ENCODE data around the gene C3.
"Not testable (repeated sequence)": the region's sequence is repeated elsewhere in the genome, so short reads cannot be mapped to it uniquely, and the experiment has no call there.

C3 gene

GRCh38 chr19:6656390-6656789 lies 64.1 kb downstream of the C3 start:
- not testable (repeated sequence) for DNase-seq

GRCh38 chr19:6654347-6655310 lies 65.8 kb downstream of the C3 start:
- DNase-seq = no peak

GRCh38 chr19:6652805-6653094 lies 67.7 kb downstream of the C3 start:
- no peak for DNase-seq

GRCh38 chr19:6651965-6652804 lies 68.3 kb downstream of the C3 start:
- DNase-seq = no peak

GRCh38 chr19:6649185-6649584 lies 71.3 kb downstream of the C3 start:
- DNase-seq = no peak

- DNase-seq = no peak
Measured at GRCh38 chr19:6648141-6648715, 72.2 kb downstream of the C3 start.

- DNase-seq = no peak
Measured at GRCh38 chr19:6644796-6645195, 75.7 kb downstream of the C3 start.

GRCh38 chr19:6640333-6640732 lies 80.1 kb downstream of the C3 start:
- not testable (repeated sequence) for DNase-seq

GRCh38 chr19:6639439-6639838 lies 81.0 kb downstream of the C3 start:
- no peak for DNase-seq

GRCh38 chr19:6633456-6633813 lies 87.0 kb downstream of the C3 start:
- DNase-seq = not testable (repeated sequence)

GRCh38 chr19:6632747-6633455 lies 87.5 kb downstream of the C3 start:
- DNase-seq = peak; percentile 22

- peak; percentile 47 for DNase-seq
Measured at GRCh38 chr19:6632002-6632621, 88.3 kb downstream of the C3 start.
